Measurements from ENCODE around the gene SCEL. TPM values are rescaled to one million over a fixed set of nuclear protein-coding genes. Genes with fewer than 3 reads are reported as not detected.

The SCEL gene
- total RNA-seq, 1 experiment from 2014 or later, result 0.07 TPM

- no peak for TF ChIP-seq CBX3 (IDR thresholded peaks at IDR 0.05; ENCODE audit: low read depth)
- no peak for TF ChIP-seq EZH2phosphoT487 (IDR thresholded peaks at IDR 0.05; ENCODE audit: borderline replicate concordance)
- TF ChIP-seq CEBPB (IDR thresholded peaks at IDR 0.05; ENCODE audit: low read depth), result no peak
- TF ChIP-seq, protein P1, sequence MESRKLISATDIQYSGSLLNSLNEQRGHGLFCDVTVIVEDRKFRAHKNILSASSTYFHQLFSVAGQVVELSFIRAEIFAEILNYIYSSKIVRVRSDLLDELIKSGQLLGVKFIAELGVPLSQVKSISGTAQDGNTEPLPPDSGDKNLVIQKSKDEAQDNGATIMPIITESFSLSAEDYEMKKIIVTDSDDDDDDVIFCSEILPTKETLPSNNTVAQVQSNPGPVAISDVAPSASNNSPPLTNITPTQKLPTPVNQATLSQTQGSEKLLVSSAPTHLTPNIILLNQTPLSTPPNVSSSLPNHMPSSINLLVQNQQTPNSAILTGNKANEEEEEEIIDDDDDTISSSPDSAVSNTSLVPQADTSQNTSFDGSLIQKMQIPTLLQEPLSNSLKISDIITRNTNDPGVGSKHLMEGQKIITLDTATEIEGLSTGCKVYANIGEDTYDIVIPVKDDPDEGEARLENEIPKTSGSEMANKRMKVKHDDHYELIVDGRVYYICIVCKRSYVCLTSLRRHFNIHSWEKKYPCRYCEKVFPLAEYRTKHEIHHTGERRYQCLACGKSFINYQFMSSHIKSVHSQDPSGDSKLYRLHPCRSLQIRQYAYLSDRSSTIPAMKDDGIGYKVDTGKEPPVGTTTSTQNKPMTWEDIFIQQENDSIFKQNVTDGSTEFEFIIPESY (IDR thresholded peaks at IDR 0.05; ENCODE audit: extremely low read depth, insufficient replicate concordance, low read length), result no peak
- no peak for TF ChIP-seq FOSL1 (IDR thresholded peaks at IDR 0.05; ENCODE audit: low read depth)
- no peak for TF ChIP-seq EZH2 (IDR thresholded peaks at IDR 0.05)
- no peak for TF ChIP-seq ZNF274 (IDR thresholded peaks at IDR 0.05; ENCODE audit: low read depth, low read length)
- TF ChIP-seq JUND (IDR thresholded peaks at IDR 0.05), result no peak
- no peak for TF ChIP-seq POLR2A (IDR thresholded peaks at IDR 0.05; ENCODE audit: borderline replicate concordance, extremely low read depth, insufficient read depth, insufficient read length)
Observed at GRCh38 chr13:77522444-77522843, 13.1 kb upstream of the SCEL start (continued).

DNA sequence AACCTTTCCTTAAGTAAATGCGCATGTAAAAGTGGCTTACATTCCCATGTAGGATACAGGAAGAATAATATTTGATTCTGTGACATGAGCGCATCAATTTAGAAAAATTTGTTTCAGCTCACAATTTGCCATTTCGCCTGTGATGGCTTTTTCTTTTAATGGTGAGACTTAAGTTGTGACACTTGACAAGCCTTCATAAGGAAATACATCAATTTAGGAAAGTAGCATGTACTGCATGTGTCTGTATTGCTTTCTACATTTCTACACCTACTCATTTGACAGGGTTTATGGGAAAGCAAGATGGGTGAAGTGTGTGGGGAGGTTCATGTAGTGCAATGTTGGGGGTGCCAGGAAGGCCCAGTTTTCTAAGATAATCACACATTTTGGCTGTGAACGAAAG is 12.1 kb upstream of the SCEL start:
- no peak overlapping the region for H3K4me3 ChIP-seq (replicated peaks in 1 of 2; ENCODE audit: low read depth in 1 of 2, low read length in 2 of 2)
- no peak overlapping the region for H2AFZ ChIP-seq (ENCODE audit: low read depth, low read length, poor library complexity, severe bottlenecking)
- ATAC-seq (no peak), DNase-seq (ENCODE audit: low read depth, low spot score) (no peak)
- H3K9me3 ChIP-seq (ENCODE audit: control insufficient read depth in 1 of 2, insufficient read depth in 1 of 2, low read depth in 1 of 2, low read length in 2 of 2), result no peaks in the 10 kb centered on the region
- no peak for TF ChIP-seq CTCF (IDR thresholded peaks at IDR 0.05 in 2 of 3, conservative IDR thresholded peaks at IDR 0.05 in 1 of 3; ENCODE audit: borderline replicate concordance in 1 of 3, insufficient read depth in 1 of 3, low read depth in 2 of 3, low read length in 2 of 3)
- TF ChIP-seq SIN3A (IDR thresholded peaks at IDR 0.05; ENCODE audit: low read depth), result no peak
- TF ChIP-seq, protein P2, sequence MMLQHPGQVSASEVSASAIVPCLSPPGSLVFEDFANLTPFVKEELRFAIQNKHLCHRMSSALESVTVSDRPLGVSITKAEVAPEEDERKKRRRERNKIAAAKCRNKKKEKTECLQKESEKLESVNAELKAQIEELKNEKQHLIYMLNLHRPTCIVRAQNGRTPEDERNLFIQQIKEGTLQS (IDR thresholded peaks at IDR 0.05), result no peak
- TF ChIP-seq YY1 (IDR thresholded peaks at IDR 0.05; ENCODE audit: extremely low read depth, insufficient replicate concordance, low read depth, low read length), result no peak
- no peak for TF ChIP-seq EGR1 (IDR thresholded peaks at IDR 0.05; ENCODE audit: low read depth)
- no peak for TF ChIP-seq RAD21 (IDR thresholded peaks at IDR 0.05; ENCODE audit: low read depth)
- TF ChIP-seq MAX (IDR thresholded peaks at IDR 0.05), result no peak
- TF ChIP-seq EZH2 (IDR thresholded peaks at IDR 0.05), result no peak
- no peak for TF ChIP-seq FOSL1 (IDR thresholded peaks at IDR 0.05; ENCODE audit: low read depth)
- H3K27ac ChIP-seq (ENCODE audit: low read depth, low read length), result no peak overlapping the region
- POLR2A ChIA-PET, result no interaction called here
- CTCF ChIA-PET, result no interaction called here
- intact Hi-C loops (cut with micrococcal nuclease), result no loop called here
- H3K27me3 ChIP-seq (ENCODE audit: insufficient read depth, low read length), result no peaks in the 10 kb centered on the region
- no peaks in the 10 kb centered on the region for H4K20me1 ChIP-seq (ENCODE audit: insufficient read depth)
- no peaks in the 10 kb centered on the region for H3K79me2 ChIP-seq (ENCODE audit: insufficient read depth, low read length)
- H3K36me3 ChIP-seq (ENCODE audit: control insufficient read depth in 1 of 2, insufficient read depth in 2 of 2, low read length in 2 of 2), result no peaks in the 10 kb centered on the region
- peaks cover 8 to 16% of the 10 kb centered on the region in 2 experiments for H3K4me1 ChIP-seq (ENCODE audit: control insufficient read depth in 1 of 2, insufficient read depth in 2 of 2, low read length in 2 of 2)
- BruUV-seq (replicated peaks), result no TSS peak
- no peak overlapping the region for H3K9ac ChIP-seq (ENCODE audit: low read length)
- no peaks in the 10 kb centered on the region for H3K9me2 ChIP-seq (ENCODE audit: insufficient read depth)
- H3K4me2 ChIP-seq (ENCODE audit: low read length), result no peak overlapping the region
- RAD21 ChIA-PET (ENCODE audit: low non-redundant PET in 1 of 2, low total read pairs in 2 of 2, uncharacterized antibody in 2 of 2, unreplicated experiment in 2 of 2), result no interaction called here
